OCI-LY7 (cell line): ENCODE results near the gene SELENOT.

Source experiments
- EZH2phosphoT487 ChIP-seq: fragments of 200-600 bp; sonication (generic); IDR thresholded peaks from 2 replicates; pipeline ENCODE4 v1.6.1; 2018; ENCODE audit warnings: low read depth, borderline replicate concordance, mild to moderate bottlenecking, mixed run types, antibody characterized with exemption, low read length, moderate library complexity, mixed read lengths
- TF ChIP-seq, protein P1 (sequence below): fragments of 200-600 bp; sonication (generic); conservative IDR thresholded peaks from 2 replicates; pipeline ENCODE4 v1.5.1; 2014; ENCODE audit warnings: mild to moderate bottlenecking, antibody characterized with exemption, low read length, moderate library complexity, mixed read lengths

DNA sequence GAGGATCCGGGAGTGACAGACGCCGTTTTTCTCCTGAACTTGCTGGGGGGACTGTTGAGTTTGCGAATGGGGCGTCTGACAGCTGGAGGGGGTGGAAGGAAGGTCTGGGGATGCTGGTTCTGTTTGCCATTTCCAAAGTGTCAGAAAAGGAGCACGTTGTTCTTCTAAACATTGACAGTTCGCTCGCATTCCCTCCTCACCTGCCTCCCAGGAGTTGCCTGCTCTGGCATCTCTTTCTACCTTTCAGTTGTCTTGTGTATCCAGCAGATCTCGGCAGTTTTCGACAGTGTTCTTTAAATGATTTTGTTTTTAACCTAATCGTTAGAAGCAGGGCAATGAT lies 829 bp downstream of the SELENOT start:
- TF ChIP-seq, protein P1, sequence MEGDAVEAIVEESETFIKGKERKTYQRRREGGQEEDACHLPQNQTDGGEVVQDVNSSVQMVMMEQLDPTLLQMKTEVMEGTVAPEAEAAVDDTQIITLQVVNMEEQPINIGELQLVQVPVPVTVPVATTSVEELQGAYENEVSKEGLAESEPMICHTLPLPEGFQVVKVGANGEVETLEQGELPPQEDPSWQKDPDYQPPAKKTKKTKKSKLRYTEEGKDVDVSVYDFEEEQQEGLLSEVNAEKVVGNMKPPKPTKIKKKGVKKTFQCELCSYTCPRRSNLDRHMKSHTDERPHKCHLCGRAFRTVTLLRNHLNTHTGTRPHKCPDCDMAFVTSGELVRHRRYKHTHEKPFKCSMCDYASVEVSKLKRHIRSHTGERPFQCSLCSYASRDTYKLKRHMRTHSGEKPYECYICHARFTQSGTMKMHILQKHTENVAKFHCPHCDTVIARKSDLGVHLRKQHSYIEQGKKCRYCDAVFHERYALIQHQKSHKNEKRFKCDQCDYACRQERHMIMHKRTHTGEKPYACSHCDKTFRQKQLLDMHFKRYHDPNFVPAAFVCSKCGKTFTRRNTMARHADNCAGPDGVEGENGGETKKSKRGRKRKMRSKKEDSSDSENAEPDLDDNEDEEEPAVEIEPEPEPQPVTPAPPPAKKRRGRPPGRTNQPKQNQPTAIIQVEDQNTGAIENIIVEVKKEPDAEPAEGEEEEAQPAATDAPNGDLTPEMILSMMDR: no peak
- no peak for TF ChIP-seq EZH2phosphoT487
